GM19452 (cell line): ENCODE measurements around the gene PGM2.

ENCODE experiments used
- ATAC-seq: cut with Tn5 transposase; IDR thresholded peaks from one replicate; pipeline ENCODE4 v1.9.1; 2021; ENCODE audit not compliant: unreplicated experiment

PGM2 gene

DNA sequence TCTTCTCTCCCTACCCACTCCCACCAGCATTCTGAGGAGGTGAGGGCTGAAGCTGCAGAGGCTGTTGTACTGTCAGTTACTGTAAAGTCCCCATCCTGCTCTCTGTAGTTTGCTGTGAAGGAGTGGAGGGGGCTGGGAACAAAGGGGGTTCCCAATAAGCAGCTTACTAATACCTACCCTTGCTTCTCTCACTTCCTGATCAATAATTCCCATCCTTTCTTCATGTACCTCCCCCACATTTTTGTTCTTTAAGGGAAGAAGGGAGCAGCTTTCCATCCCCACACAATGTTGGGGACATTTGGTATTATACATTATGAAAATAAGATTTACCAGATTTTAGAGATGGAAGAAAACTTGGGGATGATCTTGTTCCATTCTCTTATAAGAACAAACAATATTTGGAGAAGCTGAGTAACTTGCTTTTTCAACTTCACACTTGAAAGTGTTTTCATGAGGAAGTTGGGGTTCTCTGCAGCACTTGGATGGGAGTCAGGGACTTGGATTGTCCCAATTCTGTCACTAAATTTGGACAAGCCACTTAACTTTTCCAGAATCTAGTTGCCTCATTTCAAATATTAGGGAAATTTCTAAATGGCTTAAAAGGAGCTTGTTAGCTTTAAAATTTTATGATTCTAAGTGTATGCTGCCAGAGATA, 69.8 kb downstream of the PGM2 start:
- no peak for ATAC-seq

DNA sequence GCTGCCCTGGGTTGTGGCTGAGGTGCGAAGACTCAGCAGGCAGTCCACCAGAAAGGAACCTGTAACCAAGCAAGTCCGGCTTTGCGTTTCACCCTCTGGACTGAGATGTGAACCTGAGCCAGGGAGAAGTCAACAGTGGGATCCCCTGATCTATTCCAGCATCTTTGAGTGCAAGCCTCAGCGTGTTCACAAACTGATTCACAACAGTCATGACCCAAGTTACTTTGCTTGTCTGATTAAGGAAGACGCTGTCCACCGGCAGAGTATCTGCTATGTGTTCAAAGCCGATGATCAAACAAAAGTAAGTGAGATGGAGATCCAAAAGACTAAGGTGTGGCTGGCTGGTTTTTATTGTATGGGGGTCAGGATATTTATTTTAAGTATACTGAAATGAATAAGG, 75.7 kb downstream of the PGM2 start:
- no peak for ATAC-seq

- no peak for ATAC-seq
Observed at GRCh38 chr4:37902738-37903693, 76.5 kb downstream of the PGM2 start.

GRCh38 chr4:37903901-37904300, 77.4 kb downstream of the PGM2 start:
- ATAC-seq: no peak

DNA sequence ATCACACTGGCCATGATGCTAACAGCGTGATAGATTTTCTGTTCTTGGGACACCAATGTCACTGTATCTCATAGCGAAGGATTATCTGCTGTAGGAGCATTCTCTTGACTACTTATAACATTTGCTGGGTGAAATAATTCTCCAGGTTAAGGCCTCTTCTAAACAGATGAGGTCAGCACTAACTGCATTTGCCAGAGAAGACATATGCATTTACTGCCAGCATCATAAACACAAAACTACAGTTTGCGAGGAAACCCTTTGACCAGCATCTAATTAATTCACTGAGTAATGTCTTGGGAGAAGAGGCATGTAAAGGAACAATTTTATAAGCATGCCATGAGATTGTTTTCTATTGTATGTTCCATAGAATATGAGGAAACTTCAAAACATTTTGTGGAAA, 78.3 kb downstream of the PGM2 start:
- no peak for ATAC-seq

DNA sequence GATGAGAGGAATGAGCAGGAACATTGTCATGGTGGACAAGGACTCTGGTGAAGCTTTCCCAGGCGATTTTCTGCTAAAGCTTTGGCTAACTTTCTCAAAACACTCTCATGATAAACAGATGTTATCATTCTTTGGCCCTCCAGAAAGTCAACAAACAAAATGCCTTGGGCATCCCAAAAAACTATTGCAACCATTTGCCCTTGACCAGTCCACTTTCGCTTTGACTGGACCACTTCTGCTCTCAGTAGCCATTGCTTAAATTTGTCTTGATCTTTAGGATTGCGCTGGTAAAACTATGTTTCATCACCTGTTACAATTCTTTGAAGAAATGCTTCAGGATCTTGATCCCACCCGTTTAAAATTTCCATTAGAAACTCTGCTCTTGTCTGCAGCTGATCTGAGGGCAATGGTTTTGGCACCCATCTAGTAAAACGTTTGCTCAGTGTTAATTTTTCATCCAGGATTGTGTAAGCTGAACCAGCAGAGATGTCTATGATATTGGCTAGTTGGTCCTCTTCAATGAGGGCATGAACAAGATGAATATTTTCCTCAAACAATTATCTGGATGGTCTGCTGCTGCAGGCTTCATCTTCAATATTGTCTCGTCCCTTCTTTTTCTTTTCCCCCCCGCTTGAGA, 79.2 kb downstream of the PGM2 start:
- ATAC-seq: no peak

- ATAC-seq: no peak
Observed at GRCh38 chr4:37908488-37909331, 82.2 kb downstream of the PGM2 start.

GRCh38 chr4:37909332-37910090, 83.0 kb downstream of the PGM2 start:
- ATAC-seq: no peak

DNA sequence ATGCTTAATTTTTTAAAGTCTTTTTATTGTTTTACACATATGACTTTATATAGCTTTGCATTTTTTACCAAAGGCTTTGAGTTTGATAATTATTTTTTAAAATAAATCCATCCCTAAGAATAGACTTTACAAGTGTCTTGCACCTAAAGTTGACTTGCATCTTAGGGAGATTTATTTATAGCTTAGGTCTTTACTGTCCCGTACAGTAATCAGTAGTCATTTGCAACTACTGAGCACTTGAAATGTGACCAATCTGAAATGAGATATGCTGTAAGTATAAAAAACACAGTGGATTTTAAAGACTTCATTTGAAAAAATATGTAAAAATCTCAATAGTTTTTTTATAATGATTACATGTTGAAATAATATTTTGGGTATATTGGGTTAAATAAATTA, 83.6 kb downstream of the PGM2 start:
- no peak for ATAC-seq
